Osteocyte (in vitro differentiated cells): ENCODE data around the gene PHC2. TPM values are rescaled to one million over a fixed set of nuclear protein-coding genes. Genes with fewer than 3 reads are reported as not detected.

Experiments
- DNase-seq: peaks from one replicate; pipeline ENCODE4 v3.0.0; 2021; ENCODE audit warnings: mixed read lengths; ENCODE audit not compliant: unreplicated experiment; ENCODE audit errors: extremely low spot score
- H3K27ac Mint-ChIP-seq: one replicate; pipeline ENCODE4 v1.8.0; 2021; ENCODE audit warnings: mild to moderate bottlenecking, mixed read lengths; ENCODE audit not compliant: unreplicated experiment
- H3K27me3 Mint-ChIP-seq: one replicate; pipeline ENCODE4 v1.8.0; 2021; ENCODE audit warnings: mixed read lengths; ENCODE audit not compliant: unreplicated experiment
- H3K36me3 Mint-ChIP-seq: one replicate; pipeline ENCODE4 v1.8.0; 2021; ENCODE audit warnings: mixed read lengths; ENCODE audit not compliant: unreplicated experiment
- H3K4me1 Mint-ChIP-seq: one replicate; pipeline ENCODE4 v1.8.0; 2021; ENCODE audit warnings: mixed read lengths; ENCODE audit not compliant: unreplicated experiment
- H3K4me3 Mint-ChIP-seq: one replicate; pipeline ENCODE4 v1.8.0; 2021; ENCODE audit warnings: mild to moderate bottlenecking, moderate library complexity, mixed read lengths; ENCODE audit not compliant: unreplicated experiment
- H3K9me3 Mint-ChIP-seq: one replicate; pipeline ENCODE4 v1.8.0; 2021; ENCODE audit warnings: mixed read lengths; ENCODE audit not compliant: unreplicated experiment
- CTCF ChIP-seq: fragments of 200-600 bp; sonication (generic); IDR thresholded peaks from 2 replicates; pipeline ENCODE4 v1.5.0; 2021; ENCODE audit warnings: antibody characterized with exemption, mild to moderate bottlenecking, moderate library complexity
- total RNA-seq: library from RNA; stranded (reverse); gene quantifications from 2 replicates; pipeline ENCODE4 v1.2.1, GENCODE V29; 2021

PHC2 gene
- total RNA-seq, 1 donor from 2014 or later = 160 TPM

GRCh38 chr1:33383489-33383888, 47.4 kb downstream of the PHC2 start:
- TF ChIP-seq CTCF = no peak
- Mint-ChIP-seq H3K27me3 (no peaks in the 10 kb centered on the region), H3K4me3 (no peak overlapping the region), H3K36me3 (no peaks in the 10 kb centered on the region), H3K9me3 (no peaks in the 10 kb centered on the region), H3K27ac (no peak overlapping the region), H3K4me1 (peaks cover 39% of the 10 kb centered on the region)
- peak; percentile 25 for DNase-seq

GRCh38 chr1:33382661-33383415, 48.1 kb downstream of the PHC2 start:
- peak; percentile 57 for DNase-seq
- no peaks in the 10 kb centered on the region for H3K27me3 Mint-ChIP-seq
- H3K4me3 Mint-ChIP-seq = no peak overlapping the region
- no peaks in the 10 kb centered on the region for H3K9me3 Mint-ChIP-seq
- no peaks in the 10 kb centered on the region for H3K36me3 Mint-ChIP-seq
- peaks cover 36% of the 10 kb centered on the region for H3K4me1 Mint-ChIP-seq
- H3K27ac Mint-ChIP-seq = peak overlapping the region; percentile 80
- no peak for TF ChIP-seq CTCF

GRCh38 chr1:33381977-33382376, 48.9 kb downstream of the PHC2 start:
- Mint-ChIP-seq H3K27me3 (no peaks in the 10 kb centered on the region), H3K36me3 (no peaks in the 10 kb centered on the region), H3K4me3 (no peak overlapping the region), H3K4me1 (peaks cover 32% of the 10 kb centered on the region), H3K27ac (peak overlapping the region; percentile 80), H3K9me3 (no peaks in the 10 kb centered on the region)
- peak; percentile 11 for DNase-seq
- TF ChIP-seq CTCF = no peak

- no peak overlapping the region for H3K4me3 Mint-ChIP-seq
- no peak overlapping the region for H3K27ac Mint-ChIP-seq
Measured at GRCh38 chr1:33380811-33381210, 50.1 kb downstream of the PHC2 start.

More at GRCh38 chr1:33380811-33381210, 50.1 kb downstream of the PHC2 start:
- no peak for DNase-seq
- no peaks in the 10 kb centered on the region for H3K36me3 Mint-ChIP-seq
- H3K27me3 Mint-ChIP-seq = no peaks in the 10 kb centered on the region
- no peaks in the 10 kb centered on the region for H3K9me3 Mint-ChIP-seq
- H3K4me1 Mint-ChIP-seq = peaks cover 32% of the 10 kb centered on the region
- no peak for TF ChIP-seq CTCF
